Measurements from ENCODE around the gene MAOB.

- TF ChIP-seq POLR2AphosphoS5 (IDR thresholded peaks at IDR 0.05; ENCODE audit: low read depth, low read length) (no peak), POLR2A (IDR thresholded peaks at IDR 0.05; ENCODE audit: low read depth, low read length) (no peak), TAF1 (IDR thresholded peaks at IDR 0.05; ENCODE audit: borderline replicate concordance, low read depth, low read length) (no peak)
Observed at GRCh38 chrX:43717161-43717560, 165.1 kb downstream of the MAOB start.

Data from GM12892 (cell line).